ENCODE measurements around the gene CELSR1. TPM values are rescaled to one million over a fixed set of nuclear protein-coding genes. Genes with fewer than 3 reads are reported as not detected.

Gene CELSR1
- total and polyA plus RNA-seq, 10 donors = 4.3 to 13.1 (median 8.4) TPM

- TF ChIP-seq, protein P1, sequence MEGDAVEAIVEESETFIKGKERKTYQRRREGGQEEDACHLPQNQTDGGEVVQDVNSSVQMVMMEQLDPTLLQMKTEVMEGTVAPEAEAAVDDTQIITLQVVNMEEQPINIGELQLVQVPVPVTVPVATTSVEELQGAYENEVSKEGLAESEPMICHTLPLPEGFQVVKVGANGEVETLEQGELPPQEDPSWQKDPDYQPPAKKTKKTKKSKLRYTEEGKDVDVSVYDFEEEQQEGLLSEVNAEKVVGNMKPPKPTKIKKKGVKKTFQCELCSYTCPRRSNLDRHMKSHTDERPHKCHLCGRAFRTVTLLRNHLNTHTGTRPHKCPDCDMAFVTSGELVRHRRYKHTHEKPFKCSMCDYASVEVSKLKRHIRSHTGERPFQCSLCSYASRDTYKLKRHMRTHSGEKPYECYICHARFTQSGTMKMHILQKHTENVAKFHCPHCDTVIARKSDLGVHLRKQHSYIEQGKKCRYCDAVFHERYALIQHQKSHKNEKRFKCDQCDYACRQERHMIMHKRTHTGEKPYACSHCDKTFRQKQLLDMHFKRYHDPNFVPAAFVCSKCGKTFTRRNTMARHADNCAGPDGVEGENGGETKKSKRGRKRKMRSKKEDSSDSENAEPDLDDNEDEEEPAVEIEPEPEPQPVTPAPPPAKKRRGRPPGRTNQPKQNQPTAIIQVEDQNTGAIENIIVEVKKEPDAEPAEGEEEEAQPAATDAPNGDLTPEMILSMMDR (IDR thresholded peaks at IDR 0.05 in 8 of 11, conservative IDR thresholded peaks at IDR 0.05 in 3 of 11) = no peak
- no peak for TF ChIP-seq POLR2A (IDR thresholded peaks at IDR 0.05)
- no peak for TF ChIP-seq POLR2AphosphoS5 (IDR thresholded peaks at IDR 0.05)
- 95 to 98% (median 96%) methylated on average over 28 to 30 of the region's 30 CpGs for WGBS, 5 donors
- H3K36me3 ChIP-seq = no peaks in the 10 kb centered on the region
Measured at GRCh38 chr22:46534177-46534776, 3.1 kb downstream of the CELSR1 start.

GRCh38 chr22:46533070-46533833, 4.2 kb downstream of the CELSR1 start:
- no peak for DNase-seq
- 88 to 94% (median 92%) methylated on average over 26 to 41 of the region's 41 CpGs for WGBS, 5 donors
- intact Hi-C loops (cut with DNase I; ENCODE audit: low total_unique reads) = no loop called here
- Histone ChIP-seq H3K27ac (no peak overlapping the region), H3K4me3 (no peak overlapping the region), H3K9me3 (peaks cover 0 to 6% (median 0%) of the 10 kb centered on the region in 8 donors), H3K36me3 (no peaks in the 10 kb centered on the region), H3K4me1 (peaks cover 5 to 11% (median 8%) of the 10 kb centered on the region in 6 donors), H3K27me3 (replicated peaks in 1 of 7) (peaks cover 0 to 42% (median 24%) of the 10 kb centered on the region in 7 donors)
- TF ChIP-seq, protein P1 (IDR thresholded peaks at IDR 0.05 in 8 of 11, conservative IDR thresholded peaks at IDR 0.05 in 3 of 11) = no peak
- no peak for TF ChIP-seq POLR2A (IDR thresholded peaks at IDR 0.05)

More at GRCh38 chr22:46534177-46534776, 3.1 kb downstream of the CELSR1 start:
- no peak overlapping the region for H3K4me3 ChIP-seq
- H3K27me3 ChIP-seq (replicated peaks in 1 of 7) = peaks cover 0 to 52% (median 34%) of the 10 kb centered on the region in 7 donors
- no peak overlapping the region for H3K27ac ChIP-seq
- no peak for DNase-seq
- H3K9me3 ChIP-seq = peaks cover 0 to 6% (median 0%) of the 10 kb centered on the region in 8 donors
- intact Hi-C loops (cut with DNase I; ENCODE audit: low total_unique reads) = no loop called here
- peaks cover 5 to 22% (median 16%) of the 10 kb centered on the region in 6 donors for H3K4me1 ChIP-seq

GRCh38 chr22:46532416-46532815, 5.0 kb downstream of the CELSR1 start:
- peaks cover 0 to 37% (median 16%) of the 10 kb centered on the region in 7 donors for H3K27me3 ChIP-seq (replicated peaks in 1 of 7)
- DNase-seq = no peak
- H3K9me3 ChIP-seq = peaks cover 0 to 6% (median 0%) of the 10 kb centered on the region in 8 donors
- no peak overlapping the region for H3K4me3 ChIP-seq
- no peaks in the 10 kb centered on the region for H3K36me3 ChIP-seq
- peaks cover 0 to 3% (median 0%) of the 10 kb centered on the region in 6 donors for H3K4me1 ChIP-seq
- intact Hi-C loops (cut with DNase I; ENCODE audit: low total_unique reads) = no loop called here
- TF ChIP-seq POLR2AphosphoS5 (IDR thresholded peaks at IDR 0.05) (no peak), POLR2A (IDR thresholded peaks at IDR 0.05) (no peak)
- TF ChIP-seq, protein P1 (IDR thresholded peaks at IDR 0.05 in 8 of 11, conservative IDR thresholded peaks at IDR 0.05 in 3 of 11) = no peak
- H3K27ac ChIP-seq = no peak overlapping the region
- 60 to 85% (median 65%) methylated on average over 3 of the region's 3 CpGs for WGBS, 5 donors

GRCh38 chr22:46531581-46532175, 5.7 kb downstream of the CELSR1 start:
- no peak overlapping the region for H3K4me3 ChIP-seq
- WGBS, 5 donors = 90 to 92% (median 92%) methylated on average over 16 of the region's 16 CpGs

More at GRCh38 chr22:46531581-46532175, 5.7 kb downstream of the CELSR1 start:
- intact Hi-C loops (cut with DNase I; ENCODE audit: low total_unique reads) = no loop called here
- H3K27ac ChIP-seq = no peak overlapping the region
- peaks cover 0 to 6% (median 0%) of the 10 kb centered on the region in 8 donors for H3K9me3 ChIP-seq
- H3K36me3 ChIP-seq = no peaks in the 10 kb centered on the region
- peaks cover 0 to 37% (median 12%) of the 10 kb centered on the region in 7 donors for H3K27me3 ChIP-seq (replicated peaks in 1 of 7)
- TF ChIP-seq, protein P1 (IDR thresholded peaks at IDR 0.05 in 8 of 11, conservative IDR thresholded peaks at IDR 0.05 in 3 of 11) = no peak
- TF ChIP-seq POLR2AphosphoS5 (IDR thresholded peaks at IDR 0.05) (no peak), POLR2A (IDR thresholded peaks at IDR 0.05) (no peak)
- H3K4me1 ChIP-seq = no peaks in the 10 kb centered on the region
- DNase-seq = no peak

Data from spleen (tissue), 11 donors.